NCI-H1694 treated with DMSO at 0.1 percent for 48 hours (cell line): Measurements from ENCODE around the gene NODAL.

Experiments used
- DNase-seq: peaks from one replicate; lab custom pipeline; 2025; lab: John Stamatoyannopoulos, UW

The NODAL gene

DNA sequence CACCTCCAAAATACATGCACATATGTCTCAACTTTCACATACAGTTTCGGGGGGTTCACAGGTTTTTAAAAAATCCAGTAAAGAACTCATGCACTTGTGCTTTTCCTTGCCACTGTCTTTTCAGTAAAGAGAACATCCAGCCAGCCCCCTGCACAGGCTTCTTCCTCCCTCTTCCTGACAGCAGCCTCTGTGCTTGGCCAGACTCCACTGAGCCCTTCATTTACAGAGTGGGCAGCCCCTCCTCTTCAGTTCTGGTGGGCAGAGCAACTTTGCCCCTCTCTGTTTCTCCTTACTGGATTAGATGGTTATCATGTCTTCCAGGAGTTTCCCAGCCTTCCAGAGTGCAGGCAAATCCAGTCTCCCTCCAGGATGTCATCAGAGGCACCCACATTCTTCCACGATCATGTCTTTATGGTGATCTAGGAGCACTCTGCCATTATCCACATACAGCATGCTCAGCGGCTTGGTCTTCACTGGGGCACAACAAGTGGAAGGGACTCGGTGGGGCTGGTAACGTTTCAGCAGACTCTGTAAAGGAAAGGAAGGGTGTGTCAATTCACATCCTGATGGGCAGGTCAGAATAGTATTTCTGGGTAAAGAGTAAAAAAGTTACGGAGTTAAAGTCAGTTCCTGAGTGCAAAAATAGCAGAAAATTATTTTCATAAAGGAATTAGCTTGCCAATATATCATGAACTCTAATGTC is 8.8 kb downstream of the NODAL start:
- DNase-seq, result no peak

GRCh38 chr10:70432101-70432500 is 9.4 kb downstream of the NODAL start:
- DNase-seq, result no peak

DNA sequence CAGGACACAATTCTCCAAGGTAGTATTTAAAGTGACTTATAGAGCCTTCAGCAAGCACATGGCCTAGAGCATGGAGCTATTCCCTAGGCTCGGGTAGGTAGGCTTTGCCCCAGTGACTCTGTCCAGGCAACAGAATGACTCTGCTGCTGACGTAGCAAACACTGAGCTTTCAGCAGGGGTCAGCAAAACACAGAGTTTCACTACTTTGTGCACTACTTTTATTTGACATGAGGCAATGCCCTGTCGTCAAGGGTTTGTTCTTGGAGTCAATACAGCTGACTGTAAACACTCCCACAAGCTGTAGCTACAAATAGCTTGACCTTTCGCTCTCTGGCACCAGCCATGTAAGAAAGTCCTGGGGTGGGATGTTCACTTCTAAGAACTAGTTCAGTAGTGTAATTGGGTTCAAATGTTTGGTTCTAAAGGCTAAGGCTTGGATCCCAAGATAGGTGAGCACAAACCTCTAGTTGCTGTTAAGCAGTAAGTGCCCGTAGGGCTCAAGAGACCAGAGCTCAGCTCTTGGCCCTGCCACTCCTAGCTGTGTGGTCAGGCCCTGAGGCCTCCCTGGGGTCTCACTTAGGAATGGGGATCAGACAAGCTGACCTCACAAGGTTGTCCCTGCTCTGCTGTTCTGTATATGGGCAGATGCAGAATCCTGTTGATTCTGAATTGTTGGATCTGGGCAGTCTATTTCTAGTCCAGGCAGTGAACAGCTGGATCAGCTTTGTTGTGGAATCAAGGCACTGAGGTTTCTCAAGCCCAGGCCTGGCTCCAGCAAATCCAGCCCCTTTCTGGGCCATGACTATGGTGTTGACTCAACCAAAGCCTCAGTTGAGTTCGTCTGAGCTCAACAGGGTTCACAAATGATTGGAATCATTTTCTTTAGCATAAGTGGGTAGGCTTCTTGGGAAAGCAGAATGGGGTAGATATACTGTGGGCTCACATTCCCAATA is 10.7 kb downstream of the NODAL start:
- no peak for DNase-seq

GRCh38 chr10:70426823-70427222 is 14.7 kb downstream of the NODAL start:
- no peak for DNase-seq

DNA sequence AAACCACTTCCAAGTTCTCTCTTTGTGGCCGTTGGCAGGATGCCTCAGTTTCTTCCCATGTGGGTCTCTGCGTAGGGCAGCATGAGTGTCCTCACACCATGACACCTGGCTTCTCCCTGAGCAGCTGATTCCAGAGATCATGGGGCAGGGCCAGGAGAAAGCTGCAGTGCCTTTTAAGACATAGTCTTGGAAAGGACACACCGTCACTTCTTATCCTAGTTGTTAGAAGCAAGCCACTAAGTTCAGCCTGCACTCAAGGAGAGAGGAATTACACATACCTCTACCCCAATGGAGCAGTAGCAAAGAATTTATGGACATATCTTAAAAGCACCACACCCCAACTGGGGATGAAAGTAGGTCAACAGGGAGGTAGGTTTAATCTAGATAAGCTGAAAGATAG is 16.4 kb downstream of the NODAL start:
- no peak for DNase-seq

GRCh38 chr10:70424320-70424719 is 17.2 kb downstream of the NODAL start:
- DNase-seq, result no peak

DNA sequence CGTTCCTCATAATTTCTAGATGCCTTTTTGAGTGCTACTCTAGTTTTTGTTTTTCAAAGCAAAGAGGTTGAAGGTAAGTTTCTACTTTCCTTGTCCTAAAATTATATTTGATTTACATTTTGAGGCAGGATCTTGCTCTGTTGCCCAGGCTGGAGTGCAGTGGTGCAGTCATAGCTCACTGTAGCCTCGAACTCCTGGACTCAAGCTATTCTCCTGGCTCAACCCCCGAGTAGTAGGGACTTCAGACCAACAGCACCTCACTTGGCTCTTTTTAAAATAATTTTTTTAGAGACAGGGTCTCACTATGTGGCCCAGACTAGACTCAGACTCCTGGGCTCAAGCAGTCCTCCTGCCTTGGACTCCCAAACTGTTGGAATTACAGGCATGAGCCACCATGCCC is 22.8 kb downstream of the NODAL start:
- DNase-seq, result no peak

DNA sequence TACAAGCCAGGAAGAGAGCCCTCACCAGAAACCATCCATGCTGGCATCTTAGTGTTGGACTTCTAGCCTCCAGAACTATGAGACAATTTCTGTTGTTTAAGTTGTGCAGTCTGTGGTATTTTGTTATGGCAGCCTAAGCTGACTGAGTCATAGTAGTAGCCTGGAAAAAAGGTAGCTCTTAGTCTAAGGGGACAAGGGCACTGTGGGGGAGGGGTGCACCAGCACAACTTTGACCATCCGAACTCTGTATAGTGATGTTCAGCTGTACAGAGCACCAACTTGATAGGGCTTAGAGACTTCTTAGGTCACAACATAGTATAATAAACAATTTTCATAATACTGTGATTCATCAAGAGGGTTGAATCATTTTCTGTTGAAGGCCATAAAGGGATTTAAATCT is 23.3 kb downstream of the NODAL start:
- no peak for DNase-seq

GRCh38 chr10:70417568-70417967 is 23.9 kb downstream of the NODAL start:
- no peak for DNase-seq

DNA sequence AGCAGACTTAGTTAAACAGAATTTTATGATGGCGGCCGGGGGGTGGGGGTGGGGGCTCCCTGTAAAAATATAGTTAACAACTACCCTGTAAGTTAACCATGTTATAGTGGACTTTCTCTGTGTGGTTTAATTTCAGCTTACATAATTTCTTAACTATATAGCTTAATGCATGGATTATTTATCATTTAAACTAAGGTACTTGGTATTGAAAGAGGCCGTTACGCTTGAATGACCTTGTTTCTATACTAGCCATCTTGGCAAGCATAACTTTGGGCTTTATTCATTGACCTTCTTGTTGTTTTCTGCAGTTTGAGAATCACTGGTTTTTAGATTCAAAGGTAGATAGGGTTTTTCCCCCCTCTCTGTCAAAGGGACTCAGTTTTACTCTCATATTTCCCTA is 29.1 kb downstream of the NODAL start:
- no peak for DNase-seq

- no peak for DNase-seq
These were observed 30.9 kb downstream of the NODAL start for GRCh38 chr10:70410608-70411007.

DNA sequence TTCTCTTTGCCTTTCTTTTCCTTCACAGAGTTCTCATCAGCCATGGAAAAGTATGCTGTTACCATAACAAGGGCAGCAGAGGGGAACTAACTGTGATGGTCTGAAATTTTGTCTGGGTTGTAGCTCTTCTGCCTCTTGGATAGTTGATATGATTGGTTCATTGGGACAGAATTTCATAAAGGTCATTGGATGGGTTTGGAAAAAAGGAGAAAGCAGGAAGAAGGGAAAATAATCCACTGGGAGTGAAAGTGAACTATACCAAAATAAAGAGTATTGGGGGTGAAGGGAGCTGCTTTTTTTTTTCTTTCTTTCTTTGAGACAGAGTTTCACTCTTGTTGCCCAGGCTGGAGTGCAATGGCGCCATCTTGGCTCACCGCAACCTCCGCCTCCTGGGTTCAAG is 31.7 kb downstream of the NODAL start:
- no peak for DNase-seq

DNA sequence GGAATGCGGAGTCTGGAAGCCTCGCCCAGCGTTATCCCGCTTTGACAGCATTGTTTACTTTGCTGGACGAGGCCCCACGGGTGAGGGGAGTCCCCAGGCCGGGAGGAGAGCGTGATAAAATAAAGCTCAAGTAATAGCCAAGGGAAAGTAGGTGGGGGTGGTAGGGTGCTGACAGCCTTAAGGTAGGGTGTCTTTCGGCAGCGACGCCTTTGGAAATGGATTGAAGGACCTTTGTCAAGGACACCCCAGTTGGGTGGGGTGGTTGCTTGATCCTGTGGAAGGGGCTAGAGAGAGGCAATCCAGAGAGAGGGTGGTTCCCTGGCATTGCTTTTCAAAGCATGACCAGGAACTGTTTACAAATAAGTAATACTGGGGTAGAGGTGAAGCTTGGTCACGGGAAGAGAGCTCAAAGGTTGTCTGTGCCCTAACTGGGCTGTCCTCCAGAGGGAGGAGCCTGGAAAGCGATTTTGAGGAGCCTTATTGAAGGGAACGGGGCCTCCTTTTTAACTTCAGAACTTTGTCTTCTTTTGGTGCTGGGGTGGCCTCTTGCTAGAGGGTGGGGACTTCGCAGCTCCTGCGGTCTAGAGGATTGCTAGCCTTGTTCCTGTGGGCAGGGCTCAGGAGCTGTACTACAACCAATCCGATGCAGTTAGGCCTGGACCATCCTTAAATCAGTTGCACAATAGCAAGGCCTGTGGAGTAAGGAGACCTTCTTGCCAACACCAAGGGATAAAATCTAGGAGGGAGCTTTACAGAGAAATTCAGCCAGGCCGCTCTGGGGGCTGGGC is 36.2 kb downstream of the NODAL start:
- DNase-seq, result no peak

GRCh38 chr10:70404787-70405036 is 36.8 kb downstream of the NODAL start:
- DNase-seq, result no peak

- DNase-seq, result peak; percentile 74
These were observed 37.3 kb downstream of the NODAL start, which contains the start of gene EIF4EBP2 for GRCh38 chr10:70404036-70404786. Gene EIF4EBP2, plus strand, starts transcription at chr10:70404145. Its CDS starts 257 bp downstream, at chr10:70404402.

DNA sequence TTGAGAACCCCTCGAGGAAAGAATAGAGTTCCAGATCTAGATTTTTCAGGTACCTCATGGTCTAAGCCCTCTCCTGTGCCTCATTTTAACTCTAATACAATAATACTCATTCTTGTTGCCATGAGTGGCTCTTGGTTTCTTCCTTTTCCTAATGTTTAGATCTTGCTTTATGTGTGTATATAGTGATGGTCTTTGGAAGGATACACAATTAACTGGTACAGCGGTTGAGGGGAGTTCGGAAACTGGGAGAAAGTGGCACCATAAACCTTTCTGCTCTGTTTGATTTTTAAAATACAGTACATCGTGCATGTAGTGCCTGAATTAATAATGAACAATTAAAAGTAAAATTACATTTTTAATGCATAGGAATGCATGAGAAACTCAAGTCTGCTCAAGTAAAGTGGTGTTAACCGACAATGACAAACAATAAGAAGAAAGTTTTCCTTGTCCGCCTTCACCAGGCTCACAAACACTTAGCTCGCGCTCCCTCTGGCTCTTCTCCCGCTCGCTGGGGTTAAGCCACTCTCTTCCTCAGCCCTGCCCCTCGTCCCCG is 37.9 kb downstream of the NODAL start:
- no peak for DNase-seq

- DNase-seq, result no peak
These were observed 42.3 kb downstream of the NODAL start for GRCh38 chr10:70399177-70399576.

- DNase-seq, result no peak
These were observed 45.3 kb downstream of the NODAL start for GRCh38 chr10:70396140-70396539.

DNA sequence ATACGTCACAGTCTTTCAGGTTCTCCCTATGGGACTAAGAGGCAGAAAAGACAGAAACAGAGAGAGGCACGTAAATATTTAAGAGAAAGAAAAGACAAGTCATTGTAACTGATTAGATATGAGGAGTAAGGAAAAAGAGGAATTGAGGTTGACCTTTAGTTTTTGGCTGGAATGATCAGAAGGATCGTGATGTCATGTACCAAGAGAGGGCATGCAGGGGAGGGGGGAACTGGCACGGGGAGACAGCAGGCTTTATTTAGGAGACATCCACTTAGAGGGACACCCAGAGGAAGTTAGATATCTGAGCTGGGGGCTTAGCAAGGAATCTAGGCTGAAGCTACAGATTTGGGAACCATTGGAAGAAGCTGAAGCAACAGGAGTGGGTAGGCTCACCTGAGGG is 49.8 kb downstream of the NODAL start:
- DNase-seq, result no peak
